ENCODE data around the gene ADAMTSL3. TPM values are rescaled to one million over a fixed set of nuclear protein-coding genes. Genes with fewer than 3 reads are reported as not detected.
"Not testable (repeated sequence)": the region's sequence is repeated elsewhere in the genome, so short reads cannot be mapped to it uniquely, and the experiment has no call there.

Gene ADAMTSL3
- total RNA-seq, 6 experiments from 2014 or later: not detected

- no peak for DNase-seq
- no peak for TF ChIP-seq CTCF (IDR thresholded peaks at IDR 0.05)
- Mint-ChIP-seq H3K27me3 (ENCODE audit: insufficient read depth) (no peaks in the 10 kb centered on the region), H3K4me3 (no peak overlapping the region), H3K27ac (no peak overlapping the region), H3K4me1 (ENCODE audit: low read depth) (no peaks in the 10 kb centered on the region), H3K36me3 (ENCODE audit: low read depth) (no peaks in the 10 kb centered on the region), H3K9me3 (peaks cover 40% of the 10 kb centered on the region)
Observed at GRCh38 chr15:84050076-84050475, 396.2 kb downstream of the ADAMTSL3 start.

- H3K36me3 Mint-ChIP-seq (ENCODE audit: low read depth): not testable (repeated sequence)
Observed at GRCh38 chr15:84051146-84051545, 397.2 kb downstream of the ADAMTSL3 start.

GRCh38 chr15:84054544-84054943 lies 400.6 kb downstream of the ADAMTSL3 start:
- H3K9me3 Mint-ChIP-seq: peaks cover 35% of the 10 kb centered on the region
- not testable (repeated sequence) for DNase-seq; H3K27ac Mint-ChIP-seq; H3K36me3 Mint-ChIP-seq (ENCODE audit: low read depth); H3K4me3 Mint-ChIP-seq; H3K27me3 Mint-ChIP-seq (ENCODE audit: insufficient read depth); H3K4me1 Mint-ChIP-seq (ENCODE audit: low read depth)

More at GRCh38 chr15:84051146-84051545, 397.2 kb downstream of the ADAMTSL3 start:
- not testable (repeated sequence) for DNase-seq; H3K4me1 Mint-ChIP-seq (ENCODE audit: low read depth); H3K27me3 Mint-ChIP-seq (ENCODE audit: insufficient read depth); H3K4me3 Mint-ChIP-seq; H3K27ac Mint-ChIP-seq
- peaks cover 37% of the 10 kb centered on the region for H3K9me3 Mint-ChIP-seq

- no peak for TF ChIP-seq CTCF (IDR thresholded peaks at IDR 0.05)
- H3K4me3 Mint-ChIP-seq: no peak overlapping the region
- H3K36me3 Mint-ChIP-seq (ENCODE audit: low read depth): 0 out of 2 replicates have a peak, but pooled peaks cover 5% of the 10 kb centered on the region
- no peaks in the 10 kb centered on the region; the same call in 1 of the 2 replicates for H3K27me3 Mint-ChIP-seq (ENCODE audit: insufficient read depth)
- H3K9me3 Mint-ChIP-seq: peaks cover 47% of the 10 kb centered on the region
- DNase-seq: no peak
- no peak overlapping the region for H3K27ac Mint-ChIP-seq
- H3K4me1 Mint-ChIP-seq (ENCODE audit: low read depth): no peaks in the 10 kb centered on the region
Observed at GRCh38 chr15:84057714-84058331, 403.9 kb downstream of the ADAMTSL3 start.

- H3K36me3 Mint-ChIP-seq (ENCODE audit: low read depth); DNase-seq; H3K27me3 Mint-ChIP-seq (ENCODE audit: insufficient read depth); H3K4me1 Mint-ChIP-seq (ENCODE audit: low read depth); H3K27ac Mint-ChIP-seq; H3K4me3 Mint-ChIP-seq: not testable (repeated sequence)
- H3K9me3 Mint-ChIP-seq: peaks cover 44% of the 10 kb centered on the region
Observed at GRCh38 chr15:84063674-84064073, 409.8 kb downstream of the ADAMTSL3 start.

- not testable (repeated sequence) for H3K27me3 Mint-ChIP-seq (ENCODE audit: insufficient read depth); H3K4me3 Mint-ChIP-seq; H3K36me3 Mint-ChIP-seq (ENCODE audit: low read depth); H3K27ac Mint-ChIP-seq; DNase-seq; H3K4me1 Mint-ChIP-seq (ENCODE audit: low read depth)
- H3K9me3 Mint-ChIP-seq: peaks cover 25% of the 10 kb centered on the region
Observed at GRCh38 chr15:84068674-84069073, 414.8 kb downstream of the ADAMTSL3 start.

- H3K27me3 Mint-ChIP-seq (ENCODE audit: insufficient read depth); H3K36me3 Mint-ChIP-seq (ENCODE audit: low read depth); DNase-seq; H3K4me3 Mint-ChIP-seq; H3K27ac Mint-ChIP-seq: not testable (repeated sequence)
- Mint-ChIP-seq H3K4me1 (ENCODE audit: low read depth) (peaks cover 21% of the 10 kb centered on the region), H3K9me3 (peaks cover 12% of the 10 kb centered on the region)
Observed at GRCh38 chr15:84078038-84078437, 424.1 kb downstream of the ADAMTSL3 start.

- H3K27ac Mint-ChIP-seq; H3K36me3 Mint-ChIP-seq (ENCODE audit: low read depth); H3K27me3 Mint-ChIP-seq (ENCODE audit: insufficient read depth): not testable (repeated sequence)
Observed at GRCh38 chr15:84079325-84079884, 425.5 kb downstream of the ADAMTSL3 start.

More at GRCh38 chr15:84079325-84079884, 425.5 kb downstream of the ADAMTSL3 start:
- not testable (repeated sequence) for H3K4me3 Mint-ChIP-seq, H3K9me3 Mint-ChIP-seq, DNase-seq
- H3K4me1 Mint-ChIP-seq (ENCODE audit: low read depth): peaks cover 21% of the 10 kb centered on the region

Measured in HFFc6 (cell line).